Neuronal stem cell (in vitro differentiated cells): ENCODE measurements around the gene DIPK1C.

Experiments
- DNase-seq: peaks from one replicate; pipeline ENCODE4 v3.0.0-alpha.2; 2013; ENCODE audit warnings: low spot score
- H2AFZ ChIP-seq: one replicate; pipeline ENCODE4 v1.6.1; 2013; ENCODE audit warnings: mild to moderate bottlenecking, low read length, inconsistent platforms
- H2AK5ac ChIP-seq: 2 replicates; pipeline ENCODE4 v1.6.1; 2013; ENCODE audit warnings: low read depth, mild to moderate bottlenecking, inconsistent platforms, low read length, moderate library complexity, mixed read lengths
- H2BK120ac ChIP-seq: 2 replicates; pipeline ENCODE4 v1.6.1; 2013; ENCODE audit warnings: low read depth, mild to moderate bottlenecking, inconsistent platforms, low read length, moderate library complexity, mixed read lengths
- H2BK12ac ChIP-seq: one replicate; pipeline ENCODE4 v1.6.1; 2013; ENCODE audit warnings: low read length, inconsistent platforms
- H2BK15ac ChIP-seq: 2 replicates; pipeline ENCODE4 v1.6.1; 2013; ENCODE audit warnings: mild to moderate bottlenecking, low read length, inconsistent platforms, mixed read lengths
- H2BK5ac ChIP-seq: one replicate; pipeline ENCODE4 v1.6.1; 2013; ENCODE audit warnings: inconsistent platforms, mild to moderate bottlenecking, low read length, moderate library complexity
- H3K14ac ChIP-seq: one replicate; pipeline ENCODE4 v1.6.1; 2013; ENCODE audit warnings: low read length, inconsistent platforms
- H3K18ac ChIP-seq: 2 replicates; pipeline ENCODE4 v1.6.1; 2013; ENCODE audit warnings: low read length, inconsistent platforms
- H3K23ac ChIP-seq: 2 replicates; pipeline ENCODE4 v1.6.1; 2013; ENCODE audit warnings: low read depth, mild to moderate bottlenecking, mixed read lengths, low read length, inconsistent platforms; ENCODE audit not compliant: poor library complexity
- H3K27ac ChIP-seq: replicated peaks from 3 replicates; pipeline ENCODE4 v1.5.1; 2013; ENCODE audit warnings: low read length, inconsistent platforms
- H3K27me3 ChIP-seq, 3 experiments: 2 replicates each; pipeline ENCODE4 v1.6.1; 2013; ENCODE audit warnings: low read length in 3 of 3, mild to moderate bottlenecking in 2 of 3, inconsistent platforms in 1 of 3, low read depth in 1 of 3, mixed read lengths in 1 of 3, moderate library complexity in 1 of 3; ENCODE audit not compliant: control insufficient read depth in 3 of 3, insufficient read depth in 3 of 3
- H3K36me3 ChIP-seq, 2 donors: replicated peaks in 1 of 2; 2 replicates each; pipeline ENCODE4 v1.6.1; 2013; ENCODE audit warnings: low read length in 2 of 2; ENCODE audit not compliant: control insufficient read depth in 2 of 2, insufficient read depth in 2 of 2
- H3K4ac ChIP-seq: 2 replicates; pipeline ENCODE4 v1.6.1; 2013; ENCODE audit warnings: inconsistent platforms, mild to moderate bottlenecking, low read length, moderate library complexity
- H3K4me1 ChIP-seq, 2 donors: 1 replicate in 1 of 2; 2 replicates in 1 of 2; pipeline ENCODE4 v1.6.1; 2013; ENCODE audit warnings: low read length in 2 of 2, low read depth in 1 of 2; ENCODE audit not compliant: control insufficient read depth in 2 of 2, insufficient read depth in 1 of 2
- H3K4me2 ChIP-seq: one replicate; pipeline ENCODE4 v1.6.1; 2013; ENCODE audit warnings: mild to moderate bottlenecking, low read length, inconsistent platforms; ENCODE audit not compliant: insufficient read depth, poor library complexity, severe bottlenecking
- H3K4me3 ChIP-seq, 2 donors: 2 replicates each; pipeline ENCODE4 v1.5.1; 2013; ENCODE audit warnings: low read length in 2 of 2, mild to moderate bottlenecking in 2 of 2, inconsistent platforms in 1 of 2, moderate library complexity in 1 of 2
- H3K79me1 ChIP-seq: one replicate; pipeline ENCODE4 v1.6.1; 2013; ENCODE audit warnings: low read depth, mild to moderate bottlenecking, inconsistent platforms, low read length, moderate library complexity
- H3K9ac ChIP-seq: one replicate; pipeline ENCODE4 v1.6.1; 2013; ENCODE audit warnings: mild to moderate bottlenecking, low read depth, low read length, inconsistent platforms; ENCODE audit not compliant: poor library complexity
- H3K9me3 ChIP-seq, 2 donors: replicated peaks in 1 of 2; 2 replicates each; pipeline versions ENCODE3 to v1.6.1; 2013; ENCODE audit warnings: low read length in 2 of 2, mild to moderate bottlenecking in 2 of 2, inconsistent platforms in 1 of 2, low read depth in 1 of 2, mixed read lengths in 1 of 2, moderate library complexity in 1 of 2; ENCODE audit not compliant: control insufficient read depth in 2 of 2, insufficient read depth in 1 of 2
- H4K8ac ChIP-seq: one replicate; pipeline ENCODE4 v1.6.1; 2013; ENCODE audit warnings: low read depth, mild to moderate bottlenecking, inconsistent platforms, low read length, moderate library complexity
- H4K91ac ChIP-seq: one replicate; pipeline ENCODE4 v1.6.1; 2013; ENCODE audit warnings: low read length, low read depth, mild to moderate bottlenecking, inconsistent platforms; ENCODE audit not compliant: poor library complexity
- WGBS, 2 donors: extraction: QIAGEN DNeasy Blood & Tissue Kit; methylation state at CpG; one replicate each; pipeline ENCODE4 v1.1.7; 2013; ENCODE audit warnings: missing lambda C conversion rate in 2 of 2, mixed read lengths in 1 of 2; ENCODE audit not compliant: insufficient read length in 2 of 2, insufficient replicate concordance in 1 of 2; ENCODE audit errors: extremely low coverage in 2 of 2; 5-methylcytosine and 5-hydroxymethylcytosine counted together

Gene DIPK1C

DNA sequence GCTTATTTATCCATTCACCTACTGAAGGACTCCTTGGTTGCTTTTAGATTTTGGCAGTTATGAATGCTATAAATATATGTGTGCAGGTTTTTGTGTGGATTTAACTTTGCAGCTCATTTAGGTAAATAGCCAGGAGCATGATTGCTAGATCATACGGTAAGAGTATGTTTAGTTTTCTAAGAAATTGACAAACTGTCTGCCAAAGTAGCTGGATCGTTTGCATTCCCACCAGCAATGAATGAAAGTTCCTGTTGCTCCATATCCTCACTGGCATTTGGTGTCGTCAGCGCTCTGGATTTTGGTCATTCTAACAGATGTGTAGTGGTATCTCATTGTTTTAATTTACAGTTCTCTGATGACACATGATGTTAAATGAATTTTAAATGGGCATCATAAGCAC lies 8.7 kb upstream of the DIPK1C start:
- H2BK120ac ChIP-seq = no peak overlapping the region
- no peak overlapping the region for H2AK5ac ChIP-seq
- no peak overlapping the region for H2BK15ac ChIP-seq
- no peak overlapping the region for H3K4me2 ChIP-seq
- no peak overlapping the region for H3K23ac ChIP-seq
- no peak overlapping the region for H3K4ac ChIP-seq
- H3K27ac ChIP-seq = no peak overlapping the region
- H4K91ac ChIP-seq = no peak overlapping the region
- no peak overlapping the region for H3K14ac ChIP-seq
- no CpG with 5 or more reads among the region's 4 CpGs for WGBS, 2 donors
- no peak overlapping the region for H4K8ac ChIP-seq
- peaks cover 0 to 24% (median 0%) of the 10 kb centered on the region in 3 experiments for H3K27me3 ChIP-seq
- no peak overlapping the region for H3K9ac ChIP-seq
- H2BK12ac ChIP-seq = no peak overlapping the region
- no peak overlapping the region for H3K18ac ChIP-seq
- H3K4me1 ChIP-seq = no peaks in the 10 kb centered on the region
- DNase-seq = no peak
- H3K36me3 ChIP-seq = no peaks in the 10 kb centered on the region
- H2BK5ac ChIP-seq = no peak overlapping the region
- no peaks in the 10 kb centered on the region for H3K79me1 ChIP-seq
- H2AFZ ChIP-seq = no peak overlapping the region
- no peaks in the 10 kb centered on the region for H3K9me3 ChIP-seq
- H3K4me3 ChIP-seq = no peak overlapping the region

DNA sequence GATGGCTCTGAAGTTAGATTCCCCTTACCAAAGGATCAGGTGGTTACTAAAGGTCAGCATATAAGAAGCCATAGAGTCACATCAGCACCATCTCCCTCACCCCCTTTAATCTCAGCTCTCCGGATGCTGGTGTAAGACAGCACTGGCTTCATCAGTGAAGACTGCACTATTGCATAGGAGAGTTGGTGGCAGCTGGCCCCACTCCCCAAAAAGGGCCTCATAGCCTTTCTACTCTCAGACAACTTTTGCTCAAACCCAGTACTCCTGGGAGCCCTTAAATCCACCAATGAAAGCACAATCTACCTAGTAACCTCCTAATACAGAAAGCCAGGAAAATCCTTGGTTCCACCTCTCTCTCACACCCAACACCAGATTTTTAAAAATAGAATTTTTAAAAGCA lies 6.9 kb upstream of the DIPK1C start:
- Histone ChIP-seq H3K79me1 (no peaks in the 10 kb centered on the region), H2BK15ac (no peak overlapping the region), H3K4ac (no peak overlapping the region), H3K9ac (no peak overlapping the region), H3K4me2 (no peak overlapping the region), H2BK5ac (no peak overlapping the region), H3K27ac (no peak overlapping the region), H3K14ac (no peak overlapping the region), H3K23ac (no peak overlapping the region), H2BK12ac (no peak overlapping the region), H3K4me1 (peaks cover 0 to 3% of the 10 kb centered on the region in 2 donors), H3K9me3 (no peaks in the 10 kb centered on the region), H2AFZ (no peak overlapping the region), H2BK120ac (no peak overlapping the region), H2AK5ac (no peak overlapping the region), H4K8ac (no peak overlapping the region), H3K4me3 (no peak overlapping the region), H4K91ac (no peak overlapping the region), H3K27me3 (peaks cover 0 to 42% (median 0%) of the 10 kb centered on the region in 3 experiments), H3K36me3 (no peaks in the 10 kb centered on the region), H3K18ac (no peak overlapping the region)
- WGBS, 2 donors = no CpG with 5 or more reads among the region's 1 CpG
- no peak for DNase-seq

DNA sequence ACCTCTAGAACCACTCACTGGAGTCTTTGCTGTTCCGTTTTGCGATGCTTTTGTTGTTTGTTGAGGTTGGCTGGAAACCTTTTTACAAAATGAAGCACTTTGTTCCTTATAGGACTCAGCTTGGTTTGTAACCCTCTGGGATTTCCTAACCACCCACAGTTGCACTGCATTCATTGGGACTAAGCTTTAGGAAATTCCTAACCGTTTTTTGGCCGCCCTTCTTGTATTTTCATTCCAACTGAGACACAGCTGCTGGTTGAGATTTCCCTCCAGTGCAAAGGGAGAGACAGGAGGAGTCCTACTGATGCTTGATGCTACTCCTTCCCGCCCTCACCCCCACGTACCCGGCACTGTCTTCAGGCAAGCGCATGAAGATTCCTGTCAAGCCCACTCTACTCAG lies 6.1 kb upstream of the DIPK1C start:
- H2BK120ac ChIP-seq = no peak overlapping the region
- H3K9me3 ChIP-seq = no peaks in the 10 kb centered on the region
- H2BK12ac ChIP-seq = no peak overlapping the region
- H3K18ac ChIP-seq = no peak overlapping the region
- H2AK5ac ChIP-seq = no peak overlapping the region
- no peak overlapping the region for H2AFZ ChIP-seq
- H4K91ac ChIP-seq = no peak overlapping the region
- no peak overlapping the region for H3K4me3 ChIP-seq
- H3K79me1 ChIP-seq = no peaks in the 10 kb centered on the region
- no peak overlapping the region for H3K4me2 ChIP-seq
- no peak overlapping the region for H3K27ac ChIP-seq
- no peak overlapping the region for H3K23ac ChIP-seq
- H2BK15ac ChIP-seq = no peak overlapping the region
- no peaks in the 10 kb centered on the region for H3K36me3 ChIP-seq
- H3K27me3 ChIP-seq = peaks cover 0 to 50% (median 0%) of the 10 kb centered on the region in 3 experiments
- no peak overlapping the region for H4K8ac ChIP-seq
- no peak overlapping the region for H3K4ac ChIP-seq
- no CpG with 5 or more reads among the region's 8 CpGs for WGBS, 2 donors
- H3K4me1 ChIP-seq = peaks cover 0 to 10% of the 10 kb centered on the region in 2 donors
- no peak overlapping the region for H2BK5ac ChIP-seq
- no peak overlapping the region for H3K14ac ChIP-seq
- no peak for DNase-seq
- H3K9ac ChIP-seq = no peak overlapping the region

DNA sequence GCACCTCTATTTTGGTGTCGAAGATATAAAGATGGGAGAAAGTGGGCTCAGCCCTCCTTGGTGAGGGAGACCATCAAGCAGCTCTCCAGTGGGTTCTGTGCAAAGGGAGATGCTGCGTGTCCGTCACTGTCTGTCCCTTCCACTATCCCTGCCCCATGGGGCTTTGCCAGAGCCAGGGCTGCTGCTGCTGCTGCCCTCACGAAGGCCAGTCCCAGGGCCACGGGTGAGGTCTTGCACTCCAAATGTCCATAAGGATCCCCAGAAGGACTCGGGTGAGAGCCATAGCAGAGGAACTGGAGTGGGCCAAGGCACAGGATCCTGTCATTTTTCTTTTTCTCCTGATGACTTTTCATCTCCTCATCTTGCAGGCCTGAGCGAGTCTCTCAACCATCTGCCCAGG lies 3.7 kb upstream of the DIPK1C start:
- Histone ChIP-seq H3K23ac (no peak overlapping the region), H2AK5ac (no peak overlapping the region), H3K36me3 (no peaks in the 10 kb centered on the region), H3K14ac (no peak overlapping the region), H2AFZ (no peak overlapping the region), H3K4ac (no peak overlapping the region), H2BK5ac (no peak overlapping the region), H3K9me3 (no peaks in the 10 kb centered on the region), H3K4me1 (peaks cover 2 to 15% of the 10 kb centered on the region in 2 donors), H3K4me2 (no peak overlapping the region), H3K4me3 (no peak overlapping the region), H3K79me1 (no peaks in the 10 kb centered on the region), H3K18ac (no peak overlapping the region), H4K91ac (no peak overlapping the region), H2BK12ac (no peak overlapping the region), H3K9ac (no peak overlapping the region), H2BK120ac (no peak overlapping the region), H3K27me3 (peaks cover 0 to 66% (median 2%) of the 10 kb centered on the region in 3 experiments), H3K27ac (no peak overlapping the region), H2BK15ac (no peak overlapping the region), H4K8ac (no peak overlapping the region)
- no CpG with 5 or more reads among the region's 7 CpGs for WGBS, 2 donors
- no peak for DNase-seq
